ENCODE measurements around the gene MEG3. TPM values are rescaled to one million over a fixed set of nuclear protein-coding genes. Genes with fewer than 3 reads are reported as not detected.

MEG3 gene
- total and polyA plus RNA-seq, 7 donors, result 3.5 to 168 (median 28.0) TPM

DNA sequence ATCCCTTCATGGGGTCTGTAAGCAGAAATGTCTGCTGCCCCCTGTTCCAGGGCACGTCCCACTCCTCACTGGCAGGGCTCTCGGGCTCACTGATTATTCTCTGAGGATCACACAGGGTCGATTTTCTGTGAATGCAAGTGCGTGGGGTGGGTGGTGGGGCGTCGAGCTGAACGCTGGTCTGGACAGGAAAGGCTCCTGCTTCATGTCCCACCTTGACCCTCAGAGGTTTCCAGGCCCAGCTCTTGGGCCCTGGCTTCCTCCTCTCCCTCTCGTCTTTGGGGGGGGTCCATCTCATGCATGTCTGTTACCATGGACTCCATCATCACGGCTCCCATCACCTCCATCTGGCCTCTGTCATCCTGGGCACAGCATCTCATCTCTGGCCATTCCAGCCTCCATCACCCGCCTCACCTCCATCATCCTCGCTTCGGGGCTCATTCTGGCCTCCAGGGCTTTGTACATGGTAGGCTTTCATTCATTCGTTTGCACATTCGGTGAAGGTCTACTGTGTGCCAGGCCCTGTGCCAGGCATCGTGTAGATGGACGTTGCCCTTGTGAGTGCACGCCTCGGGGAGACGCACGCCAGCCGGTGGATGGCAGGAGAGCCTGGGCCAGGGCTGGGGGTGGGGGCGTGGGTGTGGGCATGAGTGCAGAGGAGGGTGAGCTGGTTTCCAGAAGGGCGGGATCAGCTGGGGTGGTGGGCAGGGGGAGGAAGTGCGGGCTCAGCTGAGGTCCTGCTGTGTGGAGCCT, 42.9 kb downstream of the MEG3 start:
- H3K4me1 ChIP-seq, result no peaks in the 10 kb centered on the region
- no peak for TF ChIP-seq POLR2A (IDR thresholded peaks at IDR 0.05)
- no peak for TF ChIP-seq POLR2AphosphoS5 (IDR thresholded peaks at IDR 0.05)
- TF ChIP-seq, protein P1, sequence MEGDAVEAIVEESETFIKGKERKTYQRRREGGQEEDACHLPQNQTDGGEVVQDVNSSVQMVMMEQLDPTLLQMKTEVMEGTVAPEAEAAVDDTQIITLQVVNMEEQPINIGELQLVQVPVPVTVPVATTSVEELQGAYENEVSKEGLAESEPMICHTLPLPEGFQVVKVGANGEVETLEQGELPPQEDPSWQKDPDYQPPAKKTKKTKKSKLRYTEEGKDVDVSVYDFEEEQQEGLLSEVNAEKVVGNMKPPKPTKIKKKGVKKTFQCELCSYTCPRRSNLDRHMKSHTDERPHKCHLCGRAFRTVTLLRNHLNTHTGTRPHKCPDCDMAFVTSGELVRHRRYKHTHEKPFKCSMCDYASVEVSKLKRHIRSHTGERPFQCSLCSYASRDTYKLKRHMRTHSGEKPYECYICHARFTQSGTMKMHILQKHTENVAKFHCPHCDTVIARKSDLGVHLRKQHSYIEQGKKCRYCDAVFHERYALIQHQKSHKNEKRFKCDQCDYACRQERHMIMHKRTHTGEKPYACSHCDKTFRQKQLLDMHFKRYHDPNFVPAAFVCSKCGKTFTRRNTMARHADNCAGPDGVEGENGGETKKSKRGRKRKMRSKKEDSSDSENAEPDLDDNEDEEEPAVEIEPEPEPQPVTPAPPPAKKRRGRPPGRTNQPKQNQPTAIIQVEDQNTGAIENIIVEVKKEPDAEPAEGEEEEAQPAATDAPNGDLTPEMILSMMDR (IDR thresholded peaks at IDR 0.05), result no peak
- no peak for TF ChIP-seq EP300 (IDR thresholded peaks at IDR 0.05)
- intact Hi-C loops (cut with DNase I), result no loop called here
- no peaks in the 10 kb centered on the region for H3K9me3 ChIP-seq
- no peaks in the 10 kb centered on the region for H3K36me3 ChIP-seq
- 63 to 90% methylated on average over 22 of the region's 24 CpGs for WGBS, 2 donors
- no peak overlapping the region for H3K27ac ChIP-seq
- DNase-seq, result peak; percentile 47
- H3K27me3 ChIP-seq, result peaks cover 0 to under 1% (median 0%) of the 10 kb centered on the region in 3 donors
- no peak overlapping the region for H3K4me3 ChIP-seq

DNA sequence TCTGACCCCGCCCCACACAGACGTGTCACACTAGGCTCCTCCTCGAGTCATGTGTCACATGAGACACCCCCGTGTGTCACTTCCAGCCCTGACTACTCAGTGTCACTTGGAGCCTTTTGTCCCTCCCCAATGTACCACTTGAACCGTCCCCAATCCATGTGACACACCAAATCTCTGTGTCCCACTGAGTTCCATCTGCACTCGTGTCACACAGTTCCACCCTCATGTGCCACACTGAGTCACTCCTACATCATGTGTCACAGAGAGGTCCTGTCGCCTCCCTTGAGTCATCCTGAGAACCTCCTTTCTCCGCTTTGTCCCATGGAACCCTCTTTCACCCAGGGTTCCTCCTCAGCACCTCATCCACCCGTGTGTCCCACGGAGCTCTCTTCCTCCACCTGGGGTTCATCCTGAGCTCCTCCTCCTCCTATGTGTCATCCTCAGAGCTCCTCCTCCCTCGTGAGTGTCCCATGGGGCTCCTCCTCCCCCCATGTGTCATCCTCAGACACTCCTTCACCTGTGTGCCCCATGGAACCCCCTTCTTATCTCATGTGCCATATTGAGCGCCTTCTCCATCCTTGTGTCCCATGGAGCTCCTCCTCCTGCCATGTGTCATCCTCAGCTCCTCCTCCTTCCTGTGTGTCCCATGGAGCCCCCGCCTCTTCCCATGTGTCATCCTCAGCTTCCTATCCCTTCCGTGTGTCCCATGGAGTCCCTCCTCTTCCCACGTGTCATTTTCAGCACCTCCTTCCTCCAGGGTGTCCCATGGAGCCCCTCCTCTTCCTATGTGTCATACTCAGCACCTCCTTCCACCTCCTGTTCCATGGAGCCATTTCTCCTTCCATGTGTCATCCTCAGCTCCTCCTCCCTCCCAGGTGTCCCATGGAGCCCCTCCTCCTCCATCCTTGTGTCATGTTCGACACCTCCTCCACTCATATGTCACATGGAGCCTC, 45.6 kb downstream of the MEG3 start:
- Histone ChIP-seq H3K4me3 (no peak overlapping the region), H3K9me3 (no peaks in the 10 kb centered on the region), H3K27ac (no peak overlapping the region), H3K4me1 (no peaks in the 10 kb centered on the region), H3K36me3 (no peaks in the 10 kb centered on the region), H3K27me3 (peaks cover 0 to 5% (median 4%) of the 10 kb centered on the region in 3 donors)
- TF ChIP-seq, protein P1 (IDR thresholded peaks at IDR 0.05), result no peak
- no peak for TF ChIP-seq EP300 (IDR thresholded peaks at IDR 0.05)
- no peak for TF ChIP-seq POLR2AphosphoS5 (IDR thresholded peaks at IDR 0.05)
- no peak for TF ChIP-seq POLR2A (IDR thresholded peaks at IDR 0.05)
- intact Hi-C loops (cut with DNase I), result no loop called here
- WGBS, 2 donors, result 63 to 80% methylated on average over 16 of the region's 16 CpGs
- DNase-seq, result no peak

- no peaks in the 10 kb centered on the region for H3K4me1 ChIP-seq
- no peak overlapping the region for H3K4me3 ChIP-seq
- peak; percentile 47 for DNase-seq
- no peaks in the 10 kb centered on the region for H3K36me3 ChIP-seq
- no peaks in the 10 kb centered on the region for H3K9me3 ChIP-seq
- H3K27ac ChIP-seq, result no peak overlapping the region
- peaks cover 0 to 10% (median 4%) of the 10 kb centered on the region in 3 donors for H3K27me3 ChIP-seq
- intact Hi-C loops (cut with DNase I), result no loop called here
- 73 to 82% methylated on average over 15 of the region's 15 CpGs for WGBS, 2 donors
- TF ChIP-seq POLR2A (IDR thresholded peaks at IDR 0.05), result no peak
- no peak for TF ChIP-seq POLR2AphosphoS5 (IDR thresholded peaks at IDR 0.05)
- no peak for TF ChIP-seq EP300 (IDR thresholded peaks at IDR 0.05)
- TF ChIP-seq, protein P1 (IDR thresholded peaks at IDR 0.05), result no peak
Measured at GRCh38 chr14:100872259-100873095, 46.6 kb downstream of the MEG3 start.

DNA sequence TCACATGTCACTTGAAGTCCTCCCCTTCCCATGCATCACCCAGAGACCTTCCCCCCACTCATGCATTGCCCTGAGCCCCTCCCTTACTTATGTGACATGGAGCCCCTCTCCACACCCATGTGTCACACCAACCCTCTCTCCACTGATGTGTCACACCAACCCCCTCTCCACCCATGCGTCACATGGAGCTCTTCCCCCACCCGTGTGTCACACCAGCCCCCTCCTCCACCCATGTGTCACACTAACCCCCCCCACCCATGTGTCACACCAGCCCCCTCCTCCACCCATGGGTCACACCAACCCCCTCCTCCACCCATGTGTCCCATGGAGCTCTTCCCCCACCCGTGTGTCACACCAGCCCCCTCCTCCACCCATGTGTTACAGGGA, 47.2 kb downstream of the MEG3 start:
- no peak overlapping the region for H3K4me3 ChIP-seq
- peaks cover 0 to 15% (median 4%) of the 10 kb centered on the region in 3 donors for H3K27me3 ChIP-seq
- WGBS, 2 donors, result 56 to 68% methylated on average over 3 of the region's 3 CpGs
- peak; percentile 40 for DNase-seq
- H3K4me1 ChIP-seq, result no peaks in the 10 kb centered on the region
- no peak for TF ChIP-seq POLR2AphosphoS5 (IDR thresholded peaks at IDR 0.05)
- no peak for TF ChIP-seq EP300 (IDR thresholded peaks at IDR 0.05)
- TF ChIP-seq, protein P1 (IDR thresholded peaks at IDR 0.05), result no peak
- TF ChIP-seq POLR2A (IDR thresholded peaks at IDR 0.05), result no peak
- no peaks in the 10 kb centered on the region for H3K36me3 ChIP-seq
- H3K9me3 ChIP-seq, result no peaks in the 10 kb centered on the region
- intact Hi-C loops (cut with DNase I), result no loop called here
- no peak overlapping the region for H3K27ac ChIP-seq
